WTC11 (cell line): Measurements from ENCODE around the gene IFNA17.

Experiments used
- FOXK1 ChIP-seq: sonication (generic); formaldehyde crosslinking; IDR thresholded peaks from 2 replicates; pipeline ENCODE4 v1.8.0; 2022; ENCODE audit warnings: mild to moderate bottlenecking, moderate library complexity, missing genetic modification reagents
- JUN ChIP-seq: sonication (generic); formaldehyde crosslinking; IDR thresholded peaks from 2 replicates; pipeline ENCODE4 v1.8.0; 2023; ENCODE audit warnings: mild to moderate bottlenecking, missing genetic modification reagents
- NR3C1 ChIP-seq: sonication (generic); formaldehyde crosslinking; conservative IDR thresholded peaks from 2 replicates; pipeline ENCODE4 v1.8.1; 2023; ENCODE audit warnings: low read depth, mild to moderate bottlenecking, missing genetic modification reagents
- SP1 ChIP-seq: sonication (generic); formaldehyde crosslinking; conservative IDR thresholded peaks from 2 replicates; pipeline ENCODE4 v1.8.1; 2022; ENCODE audit warnings: missing genetic modification reagents
- TF ChIP-seq, protein P1 (sequence below): sonication (generic); formaldehyde crosslinking; conservative IDR thresholded peaks from 2 replicates; pipeline ENCODE4 v1.8.1; 2023; ENCODE audit warnings: mild to moderate bottlenecking, low read depth, missing genetic modification reagents, moderate library complexity
- TF ChIP-seq, protein P2 (sequence below): fragments of 200-600 bp; IDR thresholded peaks from 2 replicates; pipeline ENCODE4 v1.8.0; 2022; ENCODE audit warnings: antibody characterized with exemption
- TF ChIP-seq, protein P3 (sequence below): sonication (generic); formaldehyde crosslinking; IDR thresholded peaks from 2 replicates; pipeline ENCODE4 v1.8.1; 2022; ENCODE audit warnings: mild to moderate bottlenecking, moderate library complexity, missing genetic modification reagents
- TF ChIP-seq, protein P4 (sequence below): sonication (generic); formaldehyde crosslinking; conservative IDR thresholded peaks from 2 replicates; pipeline ENCODE4 v1.8.1; 2022; ENCODE audit warnings: mild to moderate bottlenecking, missing genetic modification reagents
- TF ChIP-seq, protein P5 (sequence below): sonication (generic); formaldehyde crosslinking; IDR thresholded peaks from 2 replicates; pipeline ENCODE4 v1.8.0; 2022; ENCODE audit warnings: mild to moderate bottlenecking, missing genetic modification reagents

DNA sequence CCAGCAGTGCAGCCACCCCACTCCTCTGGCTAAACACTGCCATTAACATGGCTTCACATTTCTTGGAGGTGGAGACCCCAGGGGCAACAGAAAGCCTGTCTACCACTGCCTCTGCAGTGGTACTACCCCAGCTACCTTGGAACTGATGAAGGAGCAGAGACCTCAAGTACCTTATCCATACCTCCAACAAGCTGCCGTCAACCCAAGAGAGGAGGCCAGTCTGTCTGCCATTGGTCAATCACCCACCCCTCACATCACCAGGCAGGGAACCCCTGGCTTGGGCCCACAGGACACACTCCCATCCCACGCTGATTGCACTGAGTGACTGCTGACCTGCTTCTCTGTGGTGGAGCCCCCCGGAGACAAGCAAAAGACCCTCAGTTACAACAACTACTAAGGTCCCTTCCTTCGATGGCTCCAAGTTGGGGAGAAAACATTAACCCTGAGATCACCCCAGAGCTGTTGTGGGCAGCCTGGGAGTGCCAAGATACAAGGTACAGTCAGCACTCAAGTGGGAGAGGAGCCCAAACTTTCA, 6.2 kb upstream of the IFNA17 start:
- TF ChIP-seq, protein P1, sequence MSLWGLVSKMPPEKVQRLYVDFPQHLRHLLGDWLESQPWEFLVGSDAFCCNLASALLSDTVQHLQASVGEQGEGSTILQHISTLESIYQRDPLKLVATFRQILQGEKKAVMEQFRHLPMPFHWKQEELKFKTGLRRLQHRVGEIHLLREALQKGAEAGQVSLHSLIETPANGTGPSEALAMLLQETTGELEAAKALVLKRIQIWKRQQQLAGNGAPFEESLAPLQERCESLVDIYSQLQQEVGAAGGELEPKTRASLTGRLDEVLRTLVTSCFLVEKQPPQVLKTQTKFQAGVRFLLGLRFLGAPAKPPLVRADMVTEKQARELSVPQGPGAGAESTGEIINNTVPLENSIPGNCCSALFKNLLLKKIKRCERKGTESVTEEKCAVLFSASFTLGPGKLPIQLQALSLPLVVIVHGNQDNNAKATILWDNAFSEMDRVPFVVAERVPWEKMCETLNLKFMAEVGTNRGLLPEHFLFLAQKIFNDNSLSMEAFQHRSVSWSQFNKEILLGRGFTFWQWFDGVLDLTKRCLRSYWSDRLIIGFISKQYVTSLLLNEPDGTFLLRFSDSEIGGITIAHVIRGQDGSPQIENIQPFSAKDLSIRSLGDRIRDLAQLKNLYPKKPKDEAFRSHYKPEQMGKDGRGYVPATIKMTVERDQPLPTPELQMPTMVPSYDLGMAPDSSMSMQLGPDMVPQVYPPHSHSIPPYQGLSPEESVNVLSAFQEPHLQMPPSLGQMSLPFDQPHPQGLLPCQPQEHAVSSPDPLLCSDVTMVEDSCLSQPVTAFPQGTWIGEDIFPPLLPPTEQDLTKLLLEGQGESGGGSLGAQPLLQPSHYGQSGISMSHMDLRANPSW (CRISPR knock-in tag): no peak
- TF ChIP-seq, protein P2, sequence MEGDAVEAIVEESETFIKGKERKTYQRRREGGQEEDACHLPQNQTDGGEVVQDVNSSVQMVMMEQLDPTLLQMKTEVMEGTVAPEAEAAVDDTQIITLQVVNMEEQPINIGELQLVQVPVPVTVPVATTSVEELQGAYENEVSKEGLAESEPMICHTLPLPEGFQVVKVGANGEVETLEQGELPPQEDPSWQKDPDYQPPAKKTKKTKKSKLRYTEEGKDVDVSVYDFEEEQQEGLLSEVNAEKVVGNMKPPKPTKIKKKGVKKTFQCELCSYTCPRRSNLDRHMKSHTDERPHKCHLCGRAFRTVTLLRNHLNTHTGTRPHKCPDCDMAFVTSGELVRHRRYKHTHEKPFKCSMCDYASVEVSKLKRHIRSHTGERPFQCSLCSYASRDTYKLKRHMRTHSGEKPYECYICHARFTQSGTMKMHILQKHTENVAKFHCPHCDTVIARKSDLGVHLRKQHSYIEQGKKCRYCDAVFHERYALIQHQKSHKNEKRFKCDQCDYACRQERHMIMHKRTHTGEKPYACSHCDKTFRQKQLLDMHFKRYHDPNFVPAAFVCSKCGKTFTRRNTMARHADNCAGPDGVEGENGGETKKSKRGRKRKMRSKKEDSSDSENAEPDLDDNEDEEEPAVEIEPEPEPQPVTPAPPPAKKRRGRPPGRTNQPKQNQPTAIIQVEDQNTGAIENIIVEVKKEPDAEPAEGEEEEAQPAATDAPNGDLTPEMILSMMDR: no peak
- TF ChIP-seq, protein P3, sequence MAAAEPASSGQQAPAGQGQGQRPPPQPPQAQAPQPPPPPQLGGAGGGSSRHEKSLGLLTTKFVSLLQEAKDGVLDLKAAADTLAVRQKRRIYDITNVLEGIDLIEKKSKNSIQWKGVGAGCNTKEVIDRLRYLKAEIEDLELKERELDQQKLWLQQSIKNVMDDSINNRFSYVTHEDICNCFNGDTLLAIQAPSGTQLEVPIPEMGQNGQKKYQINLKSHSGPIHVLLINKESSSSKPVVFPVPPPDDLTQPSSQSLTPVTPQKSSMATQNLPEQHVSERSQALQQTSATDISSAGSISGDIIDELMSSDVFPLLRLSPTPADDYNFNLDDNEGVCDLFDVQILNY (CRISPR knock-in tag): no peak
- TF ChIP-seq, protein P4, sequence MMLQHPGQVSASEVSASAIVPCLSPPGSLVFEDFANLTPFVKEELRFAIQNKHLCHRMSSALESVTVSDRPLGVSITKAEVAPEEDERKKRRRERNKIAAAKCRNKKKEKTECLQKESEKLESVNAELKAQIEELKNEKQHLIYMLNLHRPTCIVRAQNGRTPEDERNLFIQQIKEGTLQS (CRISPR knock-in tag): no peak
- TF ChIP-seq JUN (CRISPR knock-in tag) (no peak), NR3C1 (CRISPR knock-in tag) (no peak), SP1 (no peak), FOXK1 (CRISPR knock-in tag) (no peak)
- TF ChIP-seq, protein P5, sequence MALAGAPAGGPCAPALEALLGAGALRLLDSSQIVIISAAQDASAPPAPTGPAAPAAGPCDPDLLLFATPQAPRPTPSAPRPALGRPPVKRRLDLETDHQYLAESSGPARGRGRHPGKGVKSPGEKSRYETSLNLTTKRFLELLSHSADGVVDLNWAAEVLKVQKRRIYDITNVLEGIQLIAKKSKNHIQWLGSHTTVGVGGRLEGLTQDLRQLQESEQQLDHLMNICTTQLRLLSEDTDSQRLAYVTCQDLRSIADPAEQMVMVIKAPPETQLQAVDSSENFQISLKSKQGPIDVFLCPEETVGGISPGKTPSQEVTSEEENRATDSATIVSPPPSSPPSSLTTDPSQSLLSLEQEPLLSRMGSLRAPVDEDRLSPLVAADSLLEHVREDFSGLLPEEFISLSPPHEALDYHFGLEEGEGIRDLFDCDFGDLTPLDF: no peak
